Measurements from ENCODE around the gene RYR2. TPM values are rescaled to one million over a fixed set of nuclear protein-coding genes. Genes with fewer than 3 reads are reported as not detected.

Gene RYR2
- total and polyA plus RNA-seq, 2 donors (not counting 1 experiment from before 2014, with no cell fraction given), result not detected

DNA sequence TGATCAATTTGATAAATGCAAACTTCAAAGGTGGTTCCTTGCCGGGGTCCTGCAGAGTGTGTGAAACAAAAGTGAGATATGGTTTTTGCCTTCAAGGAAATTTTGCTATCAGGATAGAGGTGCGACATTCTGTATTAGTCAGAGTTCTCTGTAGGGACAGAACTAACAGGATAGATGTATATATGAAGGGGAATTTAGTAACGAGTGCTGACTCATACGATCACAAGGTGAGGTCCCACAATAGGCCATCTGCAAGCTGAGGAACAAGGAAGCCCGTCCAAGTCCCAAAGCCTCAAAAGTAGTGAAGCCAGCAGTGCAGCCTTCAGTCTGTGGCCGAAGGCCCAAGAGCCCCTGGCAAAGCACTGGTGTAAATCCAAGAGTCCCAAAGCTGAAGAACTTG lies 157.0 kb downstream of the RYR2 start:
- ATAC-seq (ENCODE audit: low read depth) (no peak), DNase-seq (no peak)
- Mint-ChIP-seq H3K9me3 (ENCODE audit: insufficient read depth) (no peaks in the 10 kb centered on the region), H3K4me3 (no peak overlapping the region), H3K27me3 (no peaks in the 10 kb centered on the region), H3K4me1 (no peaks in the 10 kb centered on the region), H3K27ac (no peak overlapping the region)
- Histone ChIP-seq H3K36me3 (replicated peaks in 1 of 2; ENCODE audit: control extremely low read depth in 1 of 2, control insufficient read depth in 1 of 2, extremely low read depth in 1 of 2, insufficient read depth in 2 of 2, low read length in 1 of 2) (no peaks in the 10 kb centered on the region), H3K9me3 (ENCODE audit: control extremely low read depth in 1 of 3, control insufficient read depth in 2 of 3, insufficient read depth in 1 of 3, low read length in 2 of 3) (no peaks in the 10 kb centered on the region), H3K27ac (ENCODE audit: low read length in 2 of 2) (no peak overlapping the region), H3K9ac (ENCODE audit: low read length) (no peak overlapping the region), H3K4me2 (replicated peaks; ENCODE audit: low read depth, low read length, poor library complexity, severe bottlenecking) (no peak overlapping the region), H3K27me3 (replicated peaks in 1 of 4; ENCODE audit: control extremely low read depth in 1 of 4, control insufficient read depth in 3 of 4, insufficient read depth in 4 of 4, low read length in 3 of 4) (no peaks in the 10 kb centered on the region), H4K20me1 (ENCODE audit: control insufficient read depth, insufficient read depth, low read length, poor library complexity, severe bottlenecking) (no peaks in the 10 kb centered on the region), H2AFZ (ENCODE audit: insufficient read depth, low read depth, low read length, poor library complexity, severe bottlenecking) (no peak overlapping the region), H3K4me3 (ENCODE audit: control extremely low read depth in 1 of 5, extremely low read depth in 1 of 5, insufficient read depth in 1 of 5, low read depth in 2 of 5, low read length in 4 of 5) (no peak overlapping the region), H3K4me1 (ENCODE audit: control insufficient read depth in 2 of 2, insufficient read depth in 2 of 2, low read length in 2 of 2) (no peaks in the 10 kb centered on the region), H3K79me2 (ENCODE audit: control insufficient read depth, insufficient read depth, low read length) (no peaks in the 10 kb centered on the region)
- CTCF ChIA-PET, result no interaction called here
- POLR2A ChIA-PET, result no interaction called here
- no peak for TF ChIP-seq EZH2 (IDR thresholded peaks at IDR 0.05; ENCODE audit: borderline replicate concordance, insufficient read depth, low read depth, low read length, poor library complexity, severe bottlenecking)
- TF ChIP-seq, protein P1, sequence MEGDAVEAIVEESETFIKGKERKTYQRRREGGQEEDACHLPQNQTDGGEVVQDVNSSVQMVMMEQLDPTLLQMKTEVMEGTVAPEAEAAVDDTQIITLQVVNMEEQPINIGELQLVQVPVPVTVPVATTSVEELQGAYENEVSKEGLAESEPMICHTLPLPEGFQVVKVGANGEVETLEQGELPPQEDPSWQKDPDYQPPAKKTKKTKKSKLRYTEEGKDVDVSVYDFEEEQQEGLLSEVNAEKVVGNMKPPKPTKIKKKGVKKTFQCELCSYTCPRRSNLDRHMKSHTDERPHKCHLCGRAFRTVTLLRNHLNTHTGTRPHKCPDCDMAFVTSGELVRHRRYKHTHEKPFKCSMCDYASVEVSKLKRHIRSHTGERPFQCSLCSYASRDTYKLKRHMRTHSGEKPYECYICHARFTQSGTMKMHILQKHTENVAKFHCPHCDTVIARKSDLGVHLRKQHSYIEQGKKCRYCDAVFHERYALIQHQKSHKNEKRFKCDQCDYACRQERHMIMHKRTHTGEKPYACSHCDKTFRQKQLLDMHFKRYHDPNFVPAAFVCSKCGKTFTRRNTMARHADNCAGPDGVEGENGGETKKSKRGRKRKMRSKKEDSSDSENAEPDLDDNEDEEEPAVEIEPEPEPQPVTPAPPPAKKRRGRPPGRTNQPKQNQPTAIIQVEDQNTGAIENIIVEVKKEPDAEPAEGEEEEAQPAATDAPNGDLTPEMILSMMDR (IDR thresholded peaks at IDR 0.05), result no peak
- intact Hi-C loops (cut with micrococcal nuclease), result no loop called here
- 88% methylated on average over 6 of the region's 6 CpGs for WGBS (ENCODE audit: insufficient coverage)

DNA sequence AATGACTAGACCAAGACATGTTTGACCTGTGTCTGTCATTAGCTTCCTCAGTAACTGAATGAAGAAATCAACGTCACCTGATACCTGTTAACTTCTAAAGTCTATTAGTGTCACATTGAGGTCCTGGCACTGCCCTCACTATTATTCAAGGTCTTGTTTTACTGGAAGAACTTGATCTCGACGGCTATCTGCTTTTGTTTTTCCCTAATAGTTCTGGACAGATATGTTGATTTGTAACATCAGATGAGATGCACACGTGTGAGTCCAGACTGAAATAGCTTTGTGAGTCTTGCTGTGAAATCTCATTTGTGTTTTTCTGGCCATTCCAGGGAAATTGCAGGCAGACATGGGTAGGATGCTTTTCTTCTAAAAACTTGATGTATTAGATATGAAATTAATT lies 159.2 kb downstream of the RYR2 start:
- Mint-ChIP-seq H3K4me3 (no peak overlapping the region), H3K4me1 (no peaks in the 10 kb centered on the region), H3K9me3 (ENCODE audit: insufficient read depth) (no peaks in the 10 kb centered on the region), H3K27me3 (no peaks in the 10 kb centered on the region), H3K27ac (no peak overlapping the region)
- peaks cover 0 to 9% (median 0%) of the 10 kb centered on the region in 3 donors for H3K9me3 ChIP-seq (ENCODE audit: control extremely low read depth in 1 of 3, control insufficient read depth in 2 of 3, insufficient read depth in 1 of 3, low read length in 2 of 3)
- intact Hi-C loops (cut with micrococcal nuclease), result no loop called here
- no peaks in the 10 kb centered on the region for H3K4me1 ChIP-seq (ENCODE audit: control insufficient read depth in 2 of 2, insufficient read depth in 2 of 2, low read length in 2 of 2)
- H4K20me1 ChIP-seq (ENCODE audit: control insufficient read depth, insufficient read depth, low read length, poor library complexity, severe bottlenecking), result no peaks in the 10 kb centered on the region
- WGBS (ENCODE audit: insufficient coverage), result 100% methylated on average over 3 of the region's 4 CpGs
- H3K4me2 ChIP-seq (replicated peaks; ENCODE audit: low read depth, low read length, poor library complexity, severe bottlenecking), result no peak overlapping the region
- no peak overlapping the region for H2AFZ ChIP-seq (ENCODE audit: insufficient read depth, low read depth, low read length, poor library complexity, severe bottlenecking)
- no peak for ATAC-seq (ENCODE audit: low read depth)
- DNase-seq, result no peak
- TF ChIP-seq, protein P1 (IDR thresholded peaks at IDR 0.05), result no peak
- no peak for TF ChIP-seq EZH2 (IDR thresholded peaks at IDR 0.05; ENCODE audit: borderline replicate concordance, insufficient read depth, low read depth, low read length, poor library complexity, severe bottlenecking)
- H3K4me3 ChIP-seq (ENCODE audit: control extremely low read depth in 1 of 5, extremely low read depth in 1 of 5, insufficient read depth in 1 of 5, low read depth in 2 of 5, low read length in 4 of 5), result no peak overlapping the region
- H3K27ac ChIP-seq (ENCODE audit: low read length in 2 of 2), result no peak overlapping the region
- ChIA-PET POLR2A (no interaction called here), CTCF (no interaction called here)
- H3K79me2 ChIP-seq (ENCODE audit: control insufficient read depth, insufficient read depth, low read length), result no peaks in the 10 kb centered on the region
- no peaks in the 10 kb centered on the region for H3K36me3 ChIP-seq (replicated peaks in 1 of 2; ENCODE audit: control extremely low read depth in 1 of 2, control insufficient read depth in 1 of 2, extremely low read depth in 1 of 2, insufficient read depth in 2 of 2, low read length in 1 of 2)
- H3K27me3 ChIP-seq (replicated peaks in 1 of 4; ENCODE audit: control extremely low read depth in 1 of 4, control insufficient read depth in 3 of 4, insufficient read depth in 4 of 4, low read length in 3 of 4), result no peaks in the 10 kb centered on the region
- no peak overlapping the region for H3K9ac ChIP-seq (ENCODE audit: low read length)
